NCI-H526 treated with DMSO at 0.1 percent for 48 hours (cell line): Measurements from ENCODE around the gene CFAP54.
"Not testable (repeated sequence)": the region's sequence is repeated elsewhere in the genome, so short reads cannot be mapped to it uniquely, and the experiment has no call there.

ENCODE experiments used
- DNase-seq: peaks from one replicate; lab custom pipeline; 2025; lab: John Stamatoyannopoulos, UW

CFAP54 gene

GRCh38 chr12:96516472-96517430 is 27.4 kb downstream of the CFAP54 start:
- DNase-seq, result peak; percentile 29

DNA sequence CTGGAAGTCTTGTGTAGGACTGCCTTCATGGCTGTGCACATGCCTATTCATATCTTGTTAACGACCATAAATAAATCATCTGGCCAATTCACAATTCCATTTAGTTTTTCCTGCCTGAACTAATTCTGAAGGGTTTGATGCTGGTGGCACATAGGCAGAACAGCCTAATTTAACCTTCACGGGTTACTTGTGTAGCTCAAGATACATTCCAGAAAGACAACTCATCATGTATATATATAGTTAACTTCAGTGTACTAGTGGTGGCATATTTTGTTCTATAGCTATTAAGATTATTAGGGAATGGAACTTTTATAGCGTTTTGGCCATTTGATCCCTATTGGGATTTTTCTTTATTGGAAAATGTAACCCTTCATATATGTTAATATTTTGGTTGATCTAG is 31.4 kb downstream of the CFAP54 start:
- no peak for DNase-seq

DNA sequence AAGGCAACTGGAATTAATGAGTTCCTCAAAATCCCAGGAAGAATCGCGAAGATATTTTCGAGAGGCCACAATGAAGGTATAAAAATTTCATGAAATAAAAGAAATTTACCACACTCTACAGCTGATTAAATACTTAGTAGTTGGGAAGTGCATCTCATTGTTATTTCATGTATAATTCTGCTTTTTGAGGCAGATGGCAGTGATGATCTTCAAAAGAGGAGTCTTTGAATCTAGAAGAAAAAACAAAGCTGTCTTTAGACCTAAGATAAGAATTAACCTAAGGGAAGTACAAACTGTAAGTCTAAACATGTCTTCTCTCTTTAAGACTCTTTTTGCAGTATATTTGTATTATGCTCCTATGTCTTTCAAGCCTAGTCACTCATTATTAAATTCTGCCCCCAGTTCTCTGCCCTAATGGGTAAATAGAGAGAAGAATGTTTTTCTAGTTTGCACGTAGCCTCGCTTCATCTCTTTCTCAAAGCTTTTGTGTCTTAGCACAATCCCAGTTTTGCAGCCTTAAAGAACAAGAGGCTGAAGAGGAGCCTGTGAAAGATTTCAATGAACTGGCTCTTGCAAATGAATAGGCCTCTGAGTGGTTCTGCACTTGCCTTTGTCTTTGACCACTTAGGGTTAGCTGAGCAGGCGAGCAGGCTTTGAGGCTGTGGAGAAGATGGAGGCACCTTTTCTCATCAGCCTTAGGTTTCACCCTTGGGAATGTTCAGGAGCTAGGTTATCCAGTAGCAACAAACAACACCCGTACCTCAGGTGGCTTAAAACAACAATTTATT is 32.7 kb downstream of the CFAP54 start:
- no peak for DNase-seq

GRCh38 chr12:96522690-96523089 is 33.3 kb downstream of the CFAP54 start:
- no peak for DNase-seq

- DNase-seq, result no peak
Observed at GRCh38 chr12:96526110-96526509, 36.7 kb downstream of the CFAP54 start.

GRCh38 chr12:96529912-96530311 is 40.5 kb downstream of the CFAP54 start:
- no peak for DNase-seq

GRCh38 chr12:96534339-96534738 is 45.0 kb downstream of the CFAP54 start:
- no peak for DNase-seq

DNA sequence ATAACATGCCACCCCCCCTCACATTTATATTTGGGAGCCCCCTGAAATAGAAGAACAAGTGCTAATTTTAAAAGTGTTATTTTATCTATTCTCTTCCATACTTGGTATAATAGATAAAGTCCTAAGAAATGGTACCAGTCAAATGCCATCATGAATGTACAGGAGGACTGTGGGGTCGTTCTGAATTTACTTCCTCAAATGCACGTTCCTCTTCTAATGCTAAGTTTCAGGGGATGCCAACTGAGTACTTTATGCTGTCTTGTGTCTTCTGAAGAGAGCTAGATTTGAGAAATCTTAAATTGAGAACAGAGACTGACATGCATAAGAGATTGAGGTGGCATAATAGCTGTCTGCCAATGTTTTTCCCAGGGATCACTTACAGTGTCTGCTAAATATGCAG is 59.0 kb downstream of the CFAP54 start:
- no peak for DNase-seq

GRCh38 chr12:96549341-96549740 is 60.0 kb downstream of the CFAP54 start:
- no peak for DNase-seq

- DNase-seq, result no peak
Observed at GRCh38 chr12:96570579-96570978, 81.2 kb downstream of the CFAP54 start.

- no peak for DNase-seq
Observed at GRCh38 chr12:96571101-96571862, 81.9 kb downstream of the CFAP54 start.

DNA sequence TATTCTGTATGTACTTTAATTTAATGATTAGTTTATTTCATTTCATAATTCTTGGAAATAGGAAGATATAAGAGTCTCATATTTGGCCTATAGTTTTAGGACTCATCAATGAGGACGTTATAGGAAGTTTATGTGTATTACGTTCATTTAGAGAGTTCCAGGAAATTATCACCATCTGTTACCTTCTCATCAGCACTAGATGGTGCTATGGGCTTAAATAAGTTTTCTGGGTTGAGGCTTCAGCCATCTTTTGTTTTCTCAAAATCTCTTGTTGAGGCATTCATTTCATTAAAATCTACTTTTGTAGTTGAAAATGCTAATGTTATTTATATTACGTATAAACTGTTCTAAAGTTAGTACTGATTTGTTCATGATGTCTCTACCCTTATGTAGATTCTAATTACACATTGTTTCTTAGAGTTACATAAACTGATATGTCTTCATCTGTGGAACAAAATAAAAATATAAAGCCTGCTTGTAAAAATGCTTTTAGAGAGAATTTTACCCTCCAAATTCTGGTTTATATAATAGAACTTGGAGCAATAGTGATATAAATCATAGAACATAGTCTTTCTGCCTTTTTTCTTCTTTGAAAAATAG is 89.2 kb downstream of the CFAP54 start:
- peak; percentile 41 for DNase-seq

- no peak for DNase-seq
Observed at GRCh38 chr12:96585977-96586376, 96.6 kb downstream of the CFAP54 start.

- DNase-seq, result no peak
Observed at GRCh38 chr12:96587691-96588090, 98.3 kb downstream of the CFAP54 start.

DNA sequence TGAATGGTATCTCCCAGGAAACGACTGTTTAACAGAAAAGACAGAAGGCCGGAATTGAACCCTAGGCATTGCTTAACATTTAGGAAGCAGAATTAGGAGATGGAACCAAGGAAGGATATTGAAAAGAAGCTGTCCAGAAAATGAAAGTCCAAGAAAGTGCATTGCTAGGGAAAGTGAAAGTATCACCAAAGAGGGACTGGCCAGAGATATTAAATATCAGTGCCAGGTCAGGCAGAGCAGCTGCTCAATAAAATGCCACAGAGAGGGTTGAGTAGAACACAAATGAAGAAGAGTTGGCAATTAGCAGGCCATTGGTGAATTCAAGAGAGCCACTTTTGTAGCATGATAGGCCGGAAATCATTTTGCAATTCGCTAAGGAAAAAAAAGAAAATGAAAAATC is 101.6 kb downstream of the CFAP54 start:
- DNase-seq, result no peak

GRCh38 chr12:96604374-96604773 is 115.0 kb downstream of the CFAP54 start:
- not testable (repeated sequence) for DNase-seq

GRCh38 chr12:96605684-96606083 is 116.3 kb downstream of the CFAP54 start:
- DNase-seq, result no peak

- DNase-seq, result no peak
Observed at GRCh38 chr12:96606134-96606533, 116.8 kb downstream of the CFAP54 start.

GRCh38 chr12:96606644-96607043 is 117.3 kb downstream of the CFAP54 start:
- DNase-seq, result no peak

DNA sequence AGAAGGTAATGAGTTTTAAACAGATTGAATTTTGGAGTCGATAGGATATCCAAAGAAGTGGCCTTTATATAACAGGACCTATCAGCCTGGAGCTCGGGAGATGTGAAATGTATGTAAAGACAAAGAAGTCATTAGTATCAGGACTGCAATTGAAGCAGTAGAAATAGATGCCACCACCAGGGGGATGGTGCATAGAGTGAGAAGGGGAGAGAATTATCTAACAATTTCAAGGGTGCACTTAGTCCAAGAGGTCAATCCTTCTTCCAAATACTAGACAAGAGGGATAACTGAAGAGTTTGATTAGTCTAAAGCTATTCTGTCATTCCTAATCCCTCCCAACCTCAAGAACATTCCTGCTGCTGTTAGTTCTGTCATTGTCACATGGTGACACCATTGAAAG is 127.8 kb downstream of the CFAP54 start:
- DNase-seq, result no peak

DNA sequence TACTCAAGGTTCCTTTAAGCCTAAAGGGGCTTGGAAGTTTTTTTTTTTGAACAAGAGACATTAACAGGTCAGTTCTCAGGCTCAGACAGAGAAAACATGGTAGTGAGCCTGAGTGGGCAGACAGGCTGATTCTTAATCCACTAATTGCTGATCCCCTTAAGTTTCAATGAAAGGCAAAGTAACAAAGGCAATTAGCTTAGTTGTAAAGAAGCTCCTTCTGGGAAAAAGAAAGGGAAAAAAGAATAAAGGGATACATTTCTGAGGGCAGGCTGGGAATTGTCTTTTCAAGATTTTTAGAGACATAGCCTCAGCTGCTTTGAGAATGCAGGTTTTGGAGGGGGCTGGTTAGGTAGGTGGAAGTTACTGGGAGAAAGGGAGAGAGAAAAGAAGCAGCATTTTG is 133.8 kb downstream of the CFAP54 start:
- DNase-seq, result no peak

DNA sequence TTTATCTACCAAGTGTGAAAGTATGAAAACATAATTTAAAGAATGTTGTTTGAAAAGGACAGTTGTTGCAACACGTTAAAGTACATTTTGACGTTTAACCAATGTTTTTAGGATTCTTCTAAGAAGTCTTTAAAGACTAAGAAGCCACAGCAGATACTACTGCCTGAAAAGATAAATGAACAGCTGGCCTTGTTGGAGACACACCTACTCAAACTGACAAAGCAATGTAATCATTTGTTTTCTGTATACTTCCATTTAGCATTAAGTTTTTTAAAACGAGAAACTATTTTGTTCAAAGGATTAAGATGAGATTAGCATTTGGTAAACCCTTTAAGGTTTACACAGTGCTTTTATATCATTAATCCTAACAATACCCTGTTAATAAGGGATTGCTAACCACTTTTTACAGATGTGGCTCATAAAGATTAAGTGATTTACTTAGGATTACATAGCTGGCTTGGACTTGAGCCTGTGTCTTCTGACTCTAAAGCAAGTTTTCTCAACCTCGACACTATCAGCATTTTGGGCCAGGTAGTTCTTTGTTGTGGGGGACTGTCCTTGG is 134.4 kb downstream of the CFAP54 start:
- no peak for DNase-seq
